Keratinocyte (primary cell): ENCODE data around the gene CTTN. TPM values are rescaled to one million over a fixed set of nuclear protein-coding genes. Genes with fewer than 3 reads are reported as not detected.

Experiments used
- DNase-seq: peaks from one replicate; pipeline ENCODE4 v3.0.0-alpha.2; 2011; ENCODE audit warnings: low read depth, missing footprints, low spot score
- FAIRE-seq: peaks from 2 replicates; lab custom pipeline; 2011; peaks lifted over from hg19 to GRCh38; lab: Jason Lieb, UNC
- H2AFZ ChIP-seq: 2 replicates; pipeline ENCODE4 v1.6.0; 2012; ENCODE audit warnings: low read length, control low read depth, inconsistent platforms; ENCODE audit not compliant: control insufficient read depth
- H3K27ac ChIP-seq: 2 replicates; pipeline ENCODE4 v1.5.1; 2011; ENCODE audit warnings: low read length; ENCODE audit not compliant: control insufficient read depth, insufficient read depth
- H3K27me3 ChIP-seq: 3 replicates; pipeline ENCODE4 v1.6.0; 2011; ENCODE audit warnings: low read length; ENCODE audit not compliant: control insufficient read depth, insufficient read depth; ENCODE audit errors: extremely low read depth
- H3K36me3 ChIP-seq, 2 experiments: 2 replicates in 1 of 2; 3 replicates in 1 of 2; pipeline ENCODE4 v1.5.1; 2011; ENCODE audit warnings: low read length in 2 of 2, mild to moderate bottlenecking in 1 of 2; ENCODE audit not compliant: control insufficient read depth in 2 of 2, insufficient read depth in 2 of 2; ENCODE audit errors: extremely low read depth in 1 of 2
- H3K4me1 ChIP-seq: 3 replicates; pipeline ENCODE4 v1.5.1; 2011; ENCODE audit warnings: low read length; ENCODE audit not compliant: control insufficient read depth, insufficient read depth; ENCODE audit errors: extremely low read depth
- H3K4me2 ChIP-seq: 3 replicates; pipeline ENCODE4 v1.6.0; 2011; ENCODE audit warnings: low read depth, low read length; ENCODE audit not compliant: control insufficient read depth, insufficient read depth; ENCODE audit errors: extremely low read depth
- H3K4me3 ChIP-seq, 3 experiments: fragments of 200-600 bp in 1 of 3; sonication (generic) in 1 of 3; 2 replicates in 2 of 3; 3 replicates in 1 of 3; pipeline ENCODE4 v1.5.1; 2011 to 2016; ENCODE audit warnings: low read length in 3 of 3, mild to moderate bottlenecking in 3 of 3, control low read depth in 2 of 3, inconsistent platforms in 1 of 3, low read depth in 1 of 3, mixed read lengths in 1 of 3, mixed run types in 1 of 3, moderate library complexity in 1 of 3; ENCODE audit not compliant: control insufficient read depth in 2 of 3, insufficient read depth in 2 of 3; ENCODE audit errors: extremely low read depth in 1 of 3
- H3K79me2 ChIP-seq: 2 replicates; pipeline ENCODE4 v1.6.0; 2012; ENCODE audit warnings: low read length; ENCODE audit not compliant: control insufficient read depth, insufficient read depth
- H3K9ac ChIP-seq: 3 replicates; pipeline ENCODE4 v1.6.0; 2011; ENCODE audit warnings: low read length; ENCODE audit not compliant: control insufficient read depth, insufficient read depth; ENCODE audit errors: extremely low read depth
- H3K9me1 ChIP-seq: 3 replicates; pipeline ENCODE4 v1.6.0; 2011; ENCODE audit warnings: low read length; ENCODE audit not compliant: control insufficient read depth, insufficient read depth; ENCODE audit errors: extremely low read depth
- H3K9me3 ChIP-seq: 2 replicates; pipeline ENCODE4 v1.5.1; 2012; ENCODE audit warnings: low read depth, low read length; ENCODE audit not compliant: control insufficient read depth
- H4K20me1 ChIP-seq: 3 replicates; pipeline ENCODE4 v1.6.0; 2011; ENCODE audit warnings: low read length; ENCODE audit not compliant: control insufficient read depth, insufficient read depth; ENCODE audit errors: extremely low read depth
- CTCF ChIP-seq, 3 experiments: IDR thresholded peaks in 1 of 3; conservative IDR thresholded peaks in 1 of 3; optimal IDR thresholded peaks in 1 of 3; 2 replicates in 2 of 3; 3 replicates in 1 of 3; pipeline versions ENCODE3 to v1.5.1; 2011; ENCODE audit warnings: low read length in 3 of 3, mild to moderate bottlenecking in 3 of 3, moderate library complexity in 2 of 3, control low read depth in 1 of 3, inconsistent platforms in 1 of 3; ENCODE audit not compliant: insufficient read depth in 2 of 3; ENCODE audit errors: extremely low read depth in 1 of 3
- EZH2 ChIP-seq: IDR thresholded peaks from one replicate; pipeline ENCODE4 v1.6.1; 2012; ENCODE audit warnings: inconsistent platforms, mild to moderate bottlenecking, low read length, moderate library complexity
- dilution Hi-C: fragments of 300-500 bp; cut with MboI; formaldehyde crosslinking; loops from one replicate; pipeline ENCODE4 v1.7.0; 2020; ENCODE audit warnings: low sequenced_read_pairs; ENCODE audit not compliant: extremely low pct_ligation_motif_present
- polyA plus RNA-seq, 5 experiments: library from polyadenylated mRNA; depleted of rRNA in 3 of 5; stranded (reverse) in 3 of 5; stranded (forward) in 1 of 5; unstranded in 1 of 5; fragments of >200 nt; gene quantifications; 1 replicate in 1 of 5; 2 replicates in 3 of 5; 3 replicates in 1 of 5; pipeline versions ENCODE4 v1.2.1 to v1.2.3, GENCODE V29; 2011 to 2012; ENCODE audit warnings: missing spikeins in 2 of 5, low read depth in 1 of 5, low replicate concordance in 1 of 5

Gene CTTN
- polyA plus RNA-seq, 1 donor (not counting 4 experiments of a cell fraction or from before 2014, with no cell fraction given): 184 TPM

- Histone ChIP-seq H3K27ac (no peak overlapping the region), H3K4me3 (no peak overlapping the region), H3K9me3 (no peaks in the 10 kb centered on the region), H3K9ac (no peak overlapping the region), H3K4me1 (no peaks in the 10 kb centered on the region), H3K79me2 (peaks cover 39% of the 10 kb centered on the region), H3K36me3 (peaks cover 57 to 70% of the 10 kb centered on the region in 2 experiments), H3K4me2 (no peak overlapping the region), H3K9me1 (no peaks in the 10 kb centered on the region), H2AFZ (no peak overlapping the region), H4K20me1 (peaks cover 17% of the 10 kb centered on the region), H3K27me3 (no peaks in the 10 kb centered on the region)
- TF ChIP-seq EZH2 (no peak), CTCF (optimal IDR thresholded peaks at IDR 0.05 in 1 of 3, IDR thresholded peaks at IDR 0.05 in 1 of 3, conservative IDR thresholded peaks at IDR 0.05 in 1 of 3; ENCODE audit: extremely low read depth in 1 of 3, insufficient read depth in 2 of 3, low read length in 3 of 3) (no peak)
- FAIRE-seq: no peak
- dilution Hi-C loops: no loop called here
- no peak for DNase-seq
Observed at GRCh38 chr11:70416881-70417280, 18.6 kb downstream of the CTTN start.

GRCh38 chr11:70418130-70418529 is 19.8 kb downstream of the CTTN start:
- TF ChIP-seq CTCF (optimal IDR thresholded peaks at IDR 0.05 in 1 of 3, IDR thresholded peaks at IDR 0.05 in 1 of 3, conservative IDR thresholded peaks at IDR 0.05 in 1 of 3; ENCODE audit: extremely low read depth in 1 of 3, insufficient read depth in 2 of 3, low read length in 3 of 3) (no peak), EZH2 (no peak)
- Histone ChIP-seq H2AFZ (no peak overlapping the region), H3K4me2 (no peak overlapping the region), H3K79me2 (peaks cover 40% of the 10 kb centered on the region), H3K4me3 (no peak overlapping the region), H3K9ac (no peak overlapping the region), H3K27ac (no peak overlapping the region), H3K9me3 (no peaks in the 10 kb centered on the region), H3K9me1 (no peaks in the 10 kb centered on the region), H3K4me1 (no peaks in the 10 kb centered on the region), H3K27me3 (no peaks in the 10 kb centered on the region), H4K20me1 (peaks cover 9% of the 10 kb centered on the region), H3K36me3 (peaks cover 60 to 73% of the 10 kb centered on the region in 2 experiments)
- FAIRE-seq (no peak), DNase-seq (no peak)
- dilution Hi-C loops: no loop called here
